Testis (tissue), 2 donors: Measurements from ENCODE around the gene EEA1.

Experiments used
- CTCF ChIP-seq, 3 experiments: fragments of 450-650 bp in 2 of 3; fragments of 200-600 bp in 1 of 3; sonication (generic) in 1 of 3; IDR thresholded peaks; one replicate each; pipeline ENCODE4 v1.5.1; 2016 to 2019; ENCODE audit warnings: antibody characterized with exemption in 3 of 3, mild to moderate bottlenecking in 2 of 3, moderate library complexity in 1 of 3
- POLR2A ChIP-seq: fragments of 450-650 bp; IDR thresholded peaks from one replicate; pipeline ENCODE4 v1.6.1; 2017; ENCODE audit warnings: antibody characterized with exemption, mild to moderate bottlenecking, moderate library complexity

GRCh38 chr12:92899386-92900001, 29.6 kb downstream of the EEA1 start:
- TF ChIP-seq POLR2A (no peak), CTCF (IDR thresholded peaks at IDR 0.05) (no peak)
